GM15510 (cell line): Measurements from ENCODE around the gene ZFP36L1.

Source experiments
- POLR2A ChIP-seq: IDR thresholded peaks from 3 replicates; pipeline ENCODE4 v1.6.1; 2011; ENCODE audit warnings: borderline replicate concordance; ENCODE audit not compliant: insufficient read length; ENCODE audit errors: extremely low read depth

The ZFP36L1 gene

GRCh38 chr14:68810173-68811153 is 17.6 kb upstream of the ZFP36L1 start:
- no peak for TF ChIP-seq POLR2A

- TF ChIP-seq POLR2A, result no peak
Measured at GRCh38 chr14:68809524-68809923, 16.7 kb upstream of the ZFP36L1 start.

GRCh38 chr14:68808696-68809480 is 16.0 kb upstream of the ZFP36L1 start:
- no peak for TF ChIP-seq POLR2A

- TF ChIP-seq POLR2A, result no peak
Measured at GRCh38 chr14:68807987-68808386, 15.1 kb upstream of the ZFP36L1 start.

- TF ChIP-seq POLR2A, result no peak
Measured at GRCh38 chr14:68807148-68807600, 14.3 kb upstream of the ZFP36L1 start.

- no peak for TF ChIP-seq POLR2A
Measured at GRCh38 chr14:68806526-68807147, 13.8 kb upstream of the ZFP36L1 start.

- TF ChIP-seq POLR2A, result no peak
Measured at GRCh38 chr14:68805414-68805813, 12.5 kb upstream of the ZFP36L1 start.

- no peak for TF ChIP-seq POLR2A
Measured at GRCh38 chr14:68801631-68802030, 8.8 kb upstream of the ZFP36L1 start.

- TF ChIP-seq POLR2A, result no peak
Measured at GRCh38 chr14:68800953-68801352, 8.1 kb upstream of the ZFP36L1 start.

GRCh38 chr14:68800390-68800789 is 7.5 kb upstream of the ZFP36L1 start:
- no peak for TF ChIP-seq POLR2A

GRCh38 chr14:68798621-68799020 is 5.8 kb upstream of the ZFP36L1 start:
- no peak for TF ChIP-seq POLR2A

- no peak for TF ChIP-seq POLR2A
Measured at GRCh38 chr14:68797121-68797670, 4.3 kb upstream of the ZFP36L1 start.

- TF ChIP-seq POLR2A, result no peak
Measured at GRCh38 chr14:68796418-68797101, 3.7 kb upstream of the ZFP36L1 start.
